NCI-H2196 (cell line): Measurements from ENCODE around the gene PCLAF.
"Not testable (repeated sequence)": the region's sequence is repeated elsewhere in the genome, so short reads cannot be mapped to it uniquely, and the experiment has no call there.

Source experiments
- DNase-seq: peaks from one replicate; lab custom pipeline; 2025; ENCODE audit not compliant: unreplicated experiment; lab: John Stamatoyannopoulos, UW

Gene PCLAF

DNA sequence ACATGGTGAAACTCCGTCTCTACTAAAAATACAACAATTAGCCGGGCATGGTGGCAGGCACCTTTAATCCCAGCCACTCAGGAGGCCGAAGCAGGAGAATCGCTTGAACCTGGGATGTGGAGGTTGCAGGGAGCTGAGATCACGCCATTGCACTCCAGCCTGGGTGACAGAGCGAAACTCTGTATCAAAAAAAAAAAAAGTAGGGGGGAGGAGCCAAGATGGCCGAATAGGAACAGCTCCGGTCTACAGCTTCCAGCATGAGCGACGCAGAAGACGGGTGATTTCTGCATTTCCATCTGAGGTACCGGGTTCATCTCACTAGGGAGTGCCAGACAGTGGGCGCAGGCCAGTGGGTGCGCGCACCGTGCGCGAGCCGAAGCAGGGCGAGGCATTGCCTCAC is 54.8 kb downstream of the PCLAF start:
- not testable (repeated sequence) for DNase-seq

DNA sequence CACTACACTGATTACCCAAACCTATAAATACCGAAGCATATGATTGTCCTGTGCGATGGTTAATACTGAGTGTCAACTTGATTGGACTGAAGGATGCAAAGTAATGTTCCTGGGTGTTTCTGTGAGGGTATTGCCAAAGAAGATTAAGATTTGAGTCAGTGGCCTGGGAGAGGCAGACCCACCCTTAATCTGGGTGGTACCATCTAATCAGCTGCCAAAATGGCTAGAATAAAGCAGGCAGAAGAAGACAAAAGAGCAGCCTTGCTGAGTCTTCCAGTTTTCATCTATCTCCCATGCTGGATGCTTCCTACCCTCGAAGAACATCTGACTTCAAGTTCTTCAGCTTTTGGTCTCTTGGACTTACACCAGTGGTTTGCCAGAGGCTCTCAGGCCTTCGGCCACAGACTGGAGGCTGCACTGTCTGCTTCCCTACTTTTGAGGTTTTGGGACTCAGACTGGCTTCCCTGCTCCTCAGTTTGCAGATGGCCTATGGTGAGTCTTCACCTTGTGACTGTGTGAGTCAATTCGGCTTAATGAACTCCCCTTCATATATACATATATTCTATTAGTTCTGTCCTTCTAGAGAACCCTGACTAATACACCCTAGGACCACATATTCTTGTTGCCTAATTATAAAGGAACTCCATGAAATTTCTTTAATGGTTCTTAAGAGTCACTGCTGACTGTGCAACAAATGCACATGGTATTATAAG is 56.9 kb downstream of the PCLAF start:
- no peak for DNase-seq

DNA sequence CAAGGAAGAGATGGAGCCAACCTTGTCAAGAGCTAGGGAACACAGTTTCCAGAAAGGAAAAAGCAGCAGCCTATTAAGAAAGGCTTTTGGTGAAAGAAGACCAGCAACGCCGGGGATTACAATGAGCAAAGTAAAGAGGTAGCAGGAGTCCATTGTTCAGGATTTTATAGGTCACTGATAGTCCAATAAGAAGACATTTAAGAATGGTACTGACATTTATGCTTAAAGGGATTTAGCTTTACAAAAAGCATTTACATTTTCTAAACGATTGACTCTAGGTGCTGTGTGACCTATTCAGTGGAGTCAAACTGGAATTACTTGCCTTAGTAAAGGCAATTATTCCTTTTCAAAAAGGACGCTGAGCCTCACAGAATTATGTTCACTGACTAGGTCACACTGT is 66.0 kb downstream of the PCLAF start:
- no peak for DNase-seq

DNA sequence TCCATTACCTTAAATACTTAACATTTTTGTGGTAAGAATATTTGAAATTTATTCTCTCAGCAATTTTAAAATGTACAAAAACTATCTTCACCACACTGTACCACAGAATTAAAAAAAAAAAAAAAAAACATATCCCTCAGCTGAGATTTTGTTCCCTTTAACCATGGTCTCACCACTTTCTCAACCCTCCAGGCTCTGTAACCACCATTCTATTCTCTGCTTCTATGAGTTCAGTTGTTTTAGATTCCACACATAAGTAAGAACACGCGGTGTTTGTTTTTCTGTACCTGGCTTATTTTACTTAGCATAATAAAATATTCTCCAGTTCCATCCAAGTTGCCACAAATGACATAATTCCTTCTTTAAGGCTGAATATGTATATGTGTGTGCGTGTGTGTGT is 66.8 kb downstream of the PCLAF start:
- DNase-seq, result no peak
